Measurements from ENCODE around the gene TRAF3. TPM values are rescaled to one million over a fixed set of nuclear protein-coding genes. Genes with fewer than 3 reads are reported as not detected.

TRAF3 gene
- total RNA-seq, 1 experiment from 2014 or later, result 37.6 TPM

GRCh38 chr14:102900631-102901571 lies 123.7 kb downstream of the TRAF3 start:
- DNase-seq (ENCODE audit: low read depth, low spot score), result no peak
- H3K4me3 ChIP-seq (ENCODE audit: low read depth in 2 of 2, low read length in 2 of 2), result no peak overlapping the region
- ChIA-PET CTCF (interaction anchor here (0.6 kb wide), 1 partner anchor 12 kb away, joined by 3 read pairs; no protein-coding TSS in a partner anchor), POLR2A (no interaction called here)
- intact Hi-C loops (cut with micrococcal nuclease; ENCODE audit: unreplicated experiment), result no loop called here
- in situ Hi-C loops (cut with HindIII; ENCODE audit: low pct_unique_long_range_greater_than_20kb, low sequenced_read_pairs), result no loop called here
- no peak overlapping the region for H3K27ac ChIP-seq (ENCODE audit: low read length)
- H3K36me3 ChIP-seq (ENCODE audit: control insufficient read depth, insufficient read depth, low read length), result no peaks in the 10 kb centered on the region
- H3K9me3 ChIP-seq (ENCODE audit: control insufficient read depth, insufficient read depth, low read depth, low read length), result no peaks in the 10 kb centered on the region
- no TSS peak for BruUV-seq (replicated peaks)
- TF ChIP-seq CTCF (IDR thresholded peaks at IDR 0.05) (no peak), SIN3A (IDR thresholded peaks at IDR 0.05; ENCODE audit: borderline replicate concordance, insufficient read depth, low read depth, low read length) (no peak), POLR2AphosphoS5 (IDR thresholded peaks at IDR 0.05; ENCODE audit: low read depth, low read length) (no peak)
- H3K4me1 ChIP-seq (ENCODE audit: control insufficient read depth, insufficient read depth, low read length), result no peaks in the 10 kb centered on the region
- no peaks in the 10 kb centered on the region for H3K27me3 ChIP-seq (ENCODE audit: control insufficient read depth, insufficient read depth, low read length)
- ATAC-seq, result no peak

GRCh38 chr14:102901633-102902032 lies 124.4 kb downstream of the TRAF3 start:
- BruUV-seq (replicated peaks), result no TSS peak
- Histone ChIP-seq H3K36me3 (ENCODE audit: control insufficient read depth, insufficient read depth, low read length) (no peaks in the 10 kb centered on the region; the same call in 1 of the 2 replicates), H3K4me3 (ENCODE audit: low read depth in 2 of 2, low read length in 2 of 2) (no peak overlapping the region), H3K4me1 (ENCODE audit: control insufficient read depth, insufficient read depth, low read length) (no peaks in the 10 kb centered on the region), H3K27ac (ENCODE audit: low read length) (no peak overlapping the region), H3K9me3 (ENCODE audit: control insufficient read depth, insufficient read depth, low read depth, low read length) (no peaks in the 10 kb centered on the region), H3K27me3 (ENCODE audit: control insufficient read depth, insufficient read depth, low read length) (no peaks in the 10 kb centered on the region)
- ChIA-PET CTCF (no interaction called here), POLR2A (no interaction called here)
- in situ Hi-C loops (cut with HindIII; ENCODE audit: low pct_unique_long_range_greater_than_20kb, low sequenced_read_pairs) (no loop called here), intact Hi-C loops (cut with micrococcal nuclease; ENCODE audit: unreplicated experiment) (no loop called here)
- no peak for DNase-seq (ENCODE audit: low read depth, low spot score)
- no peak for TF ChIP-seq SIN3A (IDR thresholded peaks at IDR 0.05; ENCODE audit: borderline replicate concordance, insufficient read depth, low read depth, low read length)
- no peak for TF ChIP-seq REST (IDR thresholded peaks at IDR 0.05; ENCODE audit: insufficient read depth in 1 of 2, low read depth in 2 of 2, low read length in 1 of 2)
- TF ChIP-seq TCF7L2 (IDR thresholded peaks at IDR 0.05; ENCODE audit: low read depth, low read length), result no peak
- no peak for TF ChIP-seq CTCF (IDR thresholded peaks at IDR 0.05)
- no peak for TF ChIP-seq POLR2AphosphoS5 (IDR thresholded peaks at IDR 0.05; ENCODE audit: low read depth, low read length)
- ATAC-seq, result no peak

Data from Panc1 (cell line).